ENCODE data around the gene AKAP6. TPM values are rescaled to one million over a fixed set of nuclear protein-coding genes. Genes with fewer than 3 reads are reported as not detected.

Gene AKAP6
- total RNA-seq, 2 experiments from 2014 or later = 0.62 to 0.67 TPM

GRCh38 chr14:32620303-32620702, 291.2 kb downstream of the AKAP6 start:
- POLR2A ChIA-PET = no interaction called here
- peaks cover 2% of the 10 kb centered on the region for H3K4me1 Mint-ChIP-seq
- no peak overlapping the region for H3K4me3 Mint-ChIP-seq
- CTCF ChIA-PET = no interaction called here
- no peak overlapping the region for H3K27ac Mint-ChIP-seq
- no peak for DNase-seq
- no peaks in the 10 kb centered on the region for H3K36me3 Mint-ChIP-seq (ENCODE audit: low read depth)
- peaks cover 2% of the 10 kb centered on the region for H3K9me3 Mint-ChIP-seq
- no peaks in the 10 kb centered on the region for H3K27me3 Mint-ChIP-seq

DNA sequence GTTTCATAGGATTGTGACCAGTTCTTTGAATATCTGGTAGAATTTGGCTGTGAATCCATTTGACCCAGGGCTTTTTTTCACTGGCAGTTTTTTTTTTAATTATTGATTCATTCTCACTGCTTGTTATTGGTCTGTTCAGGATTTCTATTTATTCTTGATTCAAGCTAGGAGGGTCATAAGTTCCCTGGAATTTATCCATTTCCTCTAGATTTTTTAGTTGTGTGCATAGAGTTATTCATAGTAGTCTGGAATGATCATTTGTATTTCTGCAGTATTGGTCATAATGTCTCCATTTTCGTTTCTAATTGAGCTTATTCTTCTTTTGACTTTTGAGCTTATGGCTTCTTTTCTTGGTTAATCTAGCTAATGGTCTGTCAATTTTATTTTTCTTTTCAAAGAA, 291.6 kb downstream of the AKAP6 start:
- H3K9me3 Mint-ChIP-seq = peaks cover 2% of the 10 kb centered on the region
- CTCF ChIA-PET = no interaction called here
- H3K27me3 Mint-ChIP-seq = no peaks in the 10 kb centered on the region
- no peak overlapping the region for H3K27ac Mint-ChIP-seq
- H3K4me3 Mint-ChIP-seq = no peak overlapping the region
- DNase-seq = no peak
- POLR2A ChIA-PET = no interaction called here
- H3K36me3 Mint-ChIP-seq (ENCODE audit: low read depth) = no peaks in the 10 kb centered on the region
- H3K4me1 Mint-ChIP-seq = peaks cover 2% of the 10 kb centered on the region

DNA sequence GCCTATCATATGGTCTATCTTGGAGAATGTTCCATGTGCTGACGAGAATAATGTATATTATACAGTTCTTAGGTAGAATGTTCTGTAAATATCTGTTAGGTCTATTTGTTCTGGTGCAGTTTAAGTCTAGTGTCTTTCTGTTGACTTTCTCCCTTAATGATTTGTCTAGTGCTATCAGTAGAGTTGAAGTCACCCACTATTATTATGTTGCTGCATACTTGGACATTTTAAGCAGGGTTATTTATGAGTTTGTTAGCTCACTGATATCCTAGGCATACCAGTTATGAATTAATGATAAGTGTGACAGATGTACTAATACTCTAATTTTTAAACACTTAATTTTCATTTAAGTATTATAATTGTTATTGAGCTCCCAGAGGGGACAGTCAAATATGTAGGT, 292.5 kb downstream of the AKAP6 start:
- POLR2A ChIA-PET = no interaction called here
- Mint-ChIP-seq H3K4me1 (peaks cover 2% of the 10 kb centered on the region), H3K27ac (no peak overlapping the region), H3K4me3 (no peak overlapping the region), H3K9me3 (peaks cover 2% of the 10 kb centered on the region), H3K27me3 (no peaks in the 10 kb centered on the region), H3K36me3 (ENCODE audit: low read depth) (no peaks in the 10 kb centered on the region)
- no peak for DNase-seq
- CTCF ChIA-PET = no interaction called here

DNA sequence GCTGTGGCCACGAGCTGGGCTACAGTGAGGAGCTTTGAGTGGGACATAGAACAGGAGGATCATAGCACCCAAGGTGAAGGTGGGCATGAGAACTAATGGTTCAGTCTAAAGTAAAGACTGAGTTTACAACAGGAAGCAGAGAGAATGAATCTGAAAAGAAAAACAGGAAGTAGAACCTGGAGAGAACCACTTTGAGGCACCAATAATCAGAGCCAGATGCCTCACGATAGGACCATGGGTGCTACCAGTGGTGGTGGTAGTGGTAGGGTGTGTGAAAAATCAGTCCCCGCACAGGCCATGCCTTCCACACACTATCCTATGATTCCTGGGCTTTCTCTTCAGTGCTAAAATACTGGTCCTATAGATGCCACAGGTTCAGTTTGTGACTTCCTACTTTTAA, 293.6 kb downstream of the AKAP6 start:
- ChIA-PET CTCF (no interaction called here), POLR2A (no interaction called here)
- H3K9me3 Mint-ChIP-seq = no peaks in the 10 kb centered on the region

GRCh38 chr14:32623300-32624093, 294.4 kb downstream of the AKAP6 start:
- H3K36me3 Mint-ChIP-seq (ENCODE audit: low read depth) = no peaks in the 10 kb centered on the region
- H3K27me3 Mint-ChIP-seq = no peaks in the 10 kb centered on the region
- no peak overlapping the region for H3K4me3 Mint-ChIP-seq
- DNase-seq = no peak
- H3K9me3 Mint-ChIP-seq = no peaks in the 10 kb centered on the region
- CTCF ChIA-PET = no interaction called here
- peaks cover 8% of the 10 kb centered on the region for H3K4me1 Mint-ChIP-seq
- POLR2A ChIA-PET = no interaction called here
- no peak overlapping the region for H3K27ac Mint-ChIP-seq

More for the DNA sequence above, 293.6 kb downstream of the AKAP6 start:
- H3K4me1 Mint-ChIP-seq = peaks cover 5% of the 10 kb centered on the region
- no peak for DNase-seq
- no peak overlapping the region for H3K27ac Mint-ChIP-seq
- H3K4me3 Mint-ChIP-seq = no peak overlapping the region
- H3K27me3 Mint-ChIP-seq = no peaks in the 10 kb centered on the region
- H3K36me3 Mint-ChIP-seq (ENCODE audit: low read depth) = no peaks in the 10 kb centered on the region

DNA sequence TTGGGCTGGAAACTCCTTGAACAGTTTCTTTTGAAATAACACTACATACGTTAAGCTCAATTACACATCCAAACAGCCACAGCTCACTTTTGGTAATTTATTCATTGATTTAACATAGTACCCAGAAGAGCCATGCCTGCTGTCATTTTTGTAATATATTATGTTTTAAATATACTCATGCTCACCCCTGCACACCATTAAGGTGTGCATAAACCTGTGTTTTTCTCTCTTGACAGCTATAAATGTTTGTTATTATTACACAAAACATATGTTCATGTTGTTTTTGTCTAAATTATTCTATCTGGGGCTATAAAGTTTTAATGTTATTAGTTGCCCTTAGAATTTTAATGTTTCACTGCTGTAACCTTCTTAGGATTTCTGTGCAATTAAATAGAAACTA, 296.1 kb downstream of the AKAP6 start:
- Mint-ChIP-seq H3K36me3 (ENCODE audit: low read depth) (no peaks in the 10 kb centered on the region), H3K4me1 (peaks cover 8% of the 10 kb centered on the region), H3K27ac (no peak overlapping the region), H3K4me3 (no peak overlapping the region), H3K27me3 (no peaks in the 10 kb centered on the region), H3K9me3 (no peaks in the 10 kb centered on the region)
- POLR2A ChIA-PET = no interaction called here
- DNase-seq = no peak
- CTCF ChIA-PET = no interaction called here

DNA sequence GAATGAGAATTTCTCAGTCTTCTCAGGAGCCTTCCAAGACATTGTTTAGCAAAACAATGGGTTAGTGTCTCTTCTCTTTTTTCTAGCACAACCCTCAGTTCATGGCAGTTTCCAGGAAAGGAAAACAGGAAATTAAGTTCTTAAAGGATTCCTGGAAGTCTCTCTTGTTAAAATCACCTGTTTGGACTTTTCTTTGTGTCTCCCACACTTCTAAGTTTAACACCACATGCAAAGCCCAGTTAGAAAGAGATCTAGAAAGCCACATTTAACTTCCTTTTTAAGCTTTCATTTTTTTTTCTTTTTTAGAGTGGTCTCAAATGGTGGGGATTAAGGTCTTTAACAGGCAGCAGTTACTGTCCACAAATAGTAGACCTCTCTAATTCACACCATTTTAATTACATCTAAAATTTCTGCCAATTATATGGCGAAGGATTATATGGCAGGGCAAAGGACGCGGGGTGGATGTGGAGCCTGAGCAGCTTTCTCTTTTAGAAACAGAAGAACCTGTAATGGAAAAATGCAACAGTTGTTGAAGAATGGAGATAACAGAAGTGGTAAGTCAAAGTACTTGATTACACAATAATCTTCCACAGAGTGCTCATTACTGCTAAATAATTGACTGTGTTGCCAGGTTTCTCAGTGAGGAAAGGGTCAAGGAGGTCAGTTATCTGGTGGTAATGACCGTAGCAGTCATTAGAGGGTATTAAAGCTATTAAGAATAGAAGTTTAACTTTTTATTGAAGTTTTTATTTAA, 298.6 kb downstream of the AKAP6 start:
- H3K4me3 Mint-ChIP-seq = no peak overlapping the region
- ChIA-PET CTCF (interaction anchor here (0.5 kb wide), 1 partner anchor 1150 kb away, joined by 4 read pairs; no protein-coding TSS in a partner anchor), POLR2A (no interaction called here)
- H3K9me3 Mint-ChIP-seq = no peaks in the 10 kb centered on the region
- no peaks in the 10 kb centered on the region for H3K36me3 Mint-ChIP-seq (ENCODE audit: low read depth)
- no peak overlapping the region for H3K27ac Mint-ChIP-seq
- H3K4me1 Mint-ChIP-seq = peaks cover 6% of the 10 kb centered on the region
- no peak for DNase-seq
- no peaks in the 10 kb centered on the region for H3K27me3 Mint-ChIP-seq

DNA sequence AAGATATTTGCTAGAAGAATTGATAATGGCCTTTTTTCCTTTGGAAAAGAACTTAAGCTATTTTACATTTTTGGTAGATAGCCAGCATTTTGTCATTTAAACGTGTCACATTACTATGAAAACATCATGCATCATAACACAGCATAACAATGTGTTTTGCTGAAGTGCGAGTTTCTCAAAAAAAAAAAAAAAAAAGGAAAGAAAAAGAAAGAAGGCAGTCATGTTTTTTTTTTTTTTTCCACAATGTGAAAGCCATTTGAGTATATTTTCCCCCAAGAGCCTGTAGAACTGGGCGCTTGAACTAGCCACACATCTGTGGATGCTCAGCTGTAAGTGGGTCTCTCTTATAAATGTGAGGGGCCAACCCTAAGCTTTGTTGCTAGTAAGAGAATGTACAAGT, 300.1 kb downstream of the AKAP6 start:
- Mint-ChIP-seq H3K36me3 (ENCODE audit: low read depth) (no peaks in the 10 kb centered on the region), H3K4me1 (peaks cover 6% of the 10 kb centered on the region), H3K4me3 (no peak overlapping the region), H3K27me3 (no peaks in the 10 kb centered on the region), H3K9me3 (no peaks in the 10 kb centered on the region), H3K27ac (no peak overlapping the region)
- POLR2A ChIA-PET = no interaction called here
- no peak for DNase-seq
- CTCF ChIA-PET = no interaction called here

DNA sequence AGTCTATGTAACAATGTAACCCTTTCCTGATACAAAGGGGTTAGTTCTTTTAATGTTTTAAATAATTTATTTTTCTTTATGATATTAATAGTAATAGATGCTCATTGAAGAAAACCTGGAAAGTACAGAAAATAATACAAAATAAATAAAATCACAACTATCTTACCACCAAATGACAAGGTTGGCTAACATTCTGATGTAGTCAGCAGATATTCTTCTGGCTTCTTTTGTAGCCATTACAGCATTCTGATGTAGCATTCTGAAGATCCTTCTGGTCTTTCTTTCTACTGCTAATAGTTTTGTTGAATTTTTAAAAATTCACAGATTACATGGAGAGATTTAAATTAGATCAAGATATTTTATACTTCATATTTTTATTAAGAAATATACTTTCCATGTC, 301.6 kb downstream of the AKAP6 start:
- CTCF ChIA-PET = no interaction called here
- Mint-ChIP-seq H3K27me3 (no peaks in the 10 kb centered on the region), H3K36me3 (ENCODE audit: low read depth) (no peaks in the 10 kb centered on the region), H3K4me1 (peaks cover 6% of the 10 kb centered on the region), H3K27ac (no peak overlapping the region), H3K4me3 (no peak overlapping the region), H3K9me3 (no peaks in the 10 kb centered on the region)
- POLR2A ChIA-PET = no interaction called here
- DNase-seq = no peak

DNA sequence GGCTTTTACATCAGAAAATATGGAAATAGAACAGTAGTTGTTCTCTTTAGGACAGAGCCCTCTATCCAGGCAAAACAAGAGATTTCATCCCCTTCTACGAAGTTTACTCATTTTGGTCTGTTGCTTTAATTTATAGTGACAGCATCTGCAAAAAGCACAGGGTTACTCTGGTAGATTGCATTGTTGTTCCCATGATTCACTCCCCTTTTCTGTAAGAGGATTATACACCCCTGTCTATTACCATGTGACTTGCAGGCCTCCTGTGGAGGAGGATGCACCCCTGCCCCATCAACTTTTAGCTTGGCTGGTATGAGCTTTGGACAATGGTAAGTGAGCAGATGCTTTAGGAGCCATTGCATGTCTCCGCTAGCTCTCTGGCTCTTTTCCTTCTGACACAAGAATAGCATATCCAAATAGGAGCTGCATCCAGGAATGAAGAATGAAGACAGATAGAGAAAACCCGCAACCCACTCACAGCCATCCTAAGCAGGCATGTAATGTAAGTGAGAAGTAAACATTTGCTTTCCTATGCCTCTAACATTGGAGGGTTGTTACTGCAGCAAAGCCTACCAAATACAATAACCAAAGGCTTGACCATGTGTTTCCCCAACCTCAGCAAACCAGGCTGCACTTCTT, 304.2 kb downstream of the AKAP6 start:
- ChIA-PET POLR2A (no interaction called here), CTCF (no interaction called here)
- Mint-ChIP-seq H3K27me3 (no peaks in the 10 kb centered on the region), H3K27ac (no peak overlapping the region), H3K4me1 (no peaks in the 10 kb centered on the region), H3K9me3 (no peaks in the 10 kb centered on the region), H3K36me3 (ENCODE audit: low read depth) (no peaks in the 10 kb centered on the region), H3K4me3 (no peak overlapping the region)
- no peak for DNase-seq

DNA sequence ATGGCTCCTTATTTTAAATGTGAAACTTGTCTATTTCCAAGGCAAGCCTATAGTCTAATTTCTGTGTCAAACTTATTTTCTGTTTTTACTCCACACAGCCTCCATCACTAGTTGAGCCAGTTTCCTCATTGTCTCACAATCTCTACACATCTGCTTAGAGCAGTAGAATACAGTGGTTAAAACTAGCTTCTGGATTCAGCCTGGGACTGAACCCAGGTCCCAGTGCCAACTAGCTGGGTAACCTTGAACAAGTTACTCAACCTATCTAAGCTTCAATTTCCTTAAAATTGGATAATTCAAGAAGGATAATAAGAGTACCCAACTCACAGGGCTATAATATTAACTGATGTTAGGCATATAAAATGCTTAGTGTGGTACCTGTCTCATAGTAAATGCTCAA, 304.8 kb downstream of the AKAP6 start:
- no peak overlapping the region for H3K4me3 Mint-ChIP-seq

DNA sequence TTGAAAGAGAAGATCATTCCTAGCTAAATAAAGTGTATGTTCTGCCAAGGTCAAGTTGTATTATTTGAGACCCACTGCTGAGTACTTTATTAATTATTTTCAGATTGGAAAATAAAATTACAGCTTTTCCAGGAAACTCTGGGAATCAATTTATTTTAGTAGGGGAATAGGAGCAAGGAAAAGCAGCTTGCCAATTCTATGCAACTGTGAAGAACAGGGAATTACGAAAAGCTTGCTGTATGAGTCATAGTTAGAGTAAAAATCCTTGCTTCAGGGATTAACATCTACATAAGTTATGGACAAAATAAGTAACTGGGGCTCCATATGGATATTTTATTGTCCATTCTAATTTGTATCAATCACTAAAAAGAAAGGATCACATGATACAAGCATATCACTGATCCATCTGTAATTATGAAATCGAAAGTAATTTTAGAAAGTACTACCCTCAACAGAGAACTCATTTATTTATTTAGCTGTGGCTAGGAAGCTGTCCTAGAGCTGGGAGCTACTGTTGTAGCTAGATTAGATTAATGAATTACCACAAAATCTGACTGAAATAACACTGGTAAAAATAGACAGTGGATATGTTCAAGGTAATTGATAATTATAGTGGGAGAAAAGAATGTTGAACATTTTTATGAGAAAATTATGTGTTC, 306.1 kb downstream of the AKAP6 start:
- ChIA-PET CTCF (no interaction called here), POLR2A (no interaction called here)
- Mint-ChIP-seq H3K9me3 (no peaks in the 10 kb centered on the region), H3K4me3 (no peak overlapping the region), H3K36me3 (ENCODE audit: low read depth) (no peaks in the 10 kb centered on the region), H3K27me3 (no peaks in the 10 kb centered on the region), H3K27ac (no peak overlapping the region), H3K4me1 (no peaks in the 10 kb centered on the region)
- no peak for DNase-seq

More for the DNA sequence above, 304.8 kb downstream of the AKAP6 start:
- H3K27ac Mint-ChIP-seq = no peak overlapping the region
- no peaks in the 10 kb centered on the region for H3K36me3 Mint-ChIP-seq (ENCODE audit: low read depth)
- H3K4me1 Mint-ChIP-seq = no peaks in the 10 kb centered on the region
- DNase-seq = no peak
- H3K27me3 Mint-ChIP-seq = no peaks in the 10 kb centered on the region
- CTCF ChIA-PET = no interaction called here
- POLR2A ChIA-PET = no interaction called here
- no peaks in the 10 kb centered on the region for H3K9me3 Mint-ChIP-seq

GRCh38 chr14:32637582-32637981, 308.5 kb downstream of the AKAP6 start:
- Mint-ChIP-seq H3K36me3 (ENCODE audit: low read depth) (no peaks in the 10 kb centered on the region), H3K27me3 (peaks cover 2% of the 10 kb centered on the region), H3K4me1 (no peaks in the 10 kb centered on the region), H3K27ac (no peak overlapping the region), H3K4me3 (no peak overlapping the region), H3K9me3 (no peaks in the 10 kb centered on the region)
- ChIA-PET CTCF (no interaction called here), POLR2A (no interaction called here)
- DNase-seq = no peak

Data from activated CD4-positive, alpha-beta T cell treated with anti-CD3 and anti-CD28 coated beads, Interleukin-2, amount 10 ng/mL, durations not matched to agents 7 days and 5 days (primary cell).